ENCODE data around the gene ZIK1.

ZIK1 gene

DNA sequence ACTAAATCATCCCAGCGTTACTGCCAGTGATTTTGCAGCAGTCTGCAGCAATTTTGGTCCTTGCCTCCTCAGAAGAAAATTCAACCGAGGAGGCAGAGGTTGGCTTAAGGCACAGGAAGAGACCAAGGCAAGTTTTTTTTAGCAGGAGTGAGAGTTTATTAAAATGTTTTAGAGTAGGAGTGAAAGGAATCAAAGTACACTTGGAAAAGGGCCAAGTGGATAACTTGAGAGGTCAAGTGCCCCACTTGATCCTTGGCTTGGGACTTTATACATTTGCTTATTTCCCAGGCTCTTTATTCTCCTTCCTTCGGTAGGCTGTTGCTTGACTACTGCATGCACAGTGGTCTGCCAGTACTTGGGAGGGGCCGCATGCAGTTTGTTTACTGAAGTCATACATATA, 27.2 kb downstream of the ZIK1 start:
- DNase-seq (ENCODE audit: low read depth): no peak

DNA sequence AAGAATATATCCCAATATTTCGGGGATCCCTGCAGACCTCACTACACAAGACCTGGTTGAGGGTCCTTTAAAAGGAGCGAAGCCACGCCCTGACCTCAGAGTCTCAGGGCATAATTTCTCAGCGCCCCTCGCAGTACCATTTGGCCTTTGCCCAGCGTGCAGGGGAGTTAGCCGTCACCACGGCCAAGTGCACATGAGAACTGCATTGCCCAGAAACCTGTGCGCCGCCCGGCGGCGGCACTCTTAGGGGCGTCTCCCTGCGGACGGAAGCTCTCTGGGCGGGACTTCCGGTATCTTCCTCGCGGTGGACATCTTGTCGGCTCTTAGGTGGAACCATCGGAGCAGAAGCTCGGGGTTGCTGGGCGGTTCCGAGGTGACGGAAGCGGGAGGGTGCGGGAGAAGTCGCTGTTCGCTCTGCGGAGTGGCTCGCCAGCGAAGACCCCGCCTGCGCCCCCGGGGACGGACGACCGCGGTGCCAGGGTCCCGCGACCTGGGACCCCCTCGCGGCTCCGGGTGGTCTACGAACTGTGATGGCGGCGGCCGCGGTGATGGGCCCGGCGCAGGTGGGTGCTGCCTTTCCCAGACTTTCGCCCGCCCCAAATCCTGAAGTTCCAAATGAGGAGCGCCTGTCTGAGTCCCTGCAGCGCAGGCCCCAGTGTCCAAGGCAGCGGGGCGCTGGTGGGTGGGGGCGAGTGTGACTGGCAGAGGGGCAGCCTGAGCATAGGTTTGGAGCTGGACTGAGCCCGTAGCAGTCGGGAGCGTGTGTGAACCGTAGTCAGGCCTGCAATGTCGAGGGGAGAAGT, 30.2 kb downstream of the ZIK1 start, which contains the start of gene ZNF134:
Gene ZNF134, plus strand, starts transcription at position 302 of the 803 bp plus-strand sequence. CDS start 5,227 bp downstream, outside the sequence.
- peak; percentile 92 for DNase-seq (ENCODE audit: low read depth)

GRCh38 chr19:57615346-57615745, 31.4 kb downstream of the ZIK1 start:
- DNase-seq (ENCODE audit: low read depth): no peak

DNA sequence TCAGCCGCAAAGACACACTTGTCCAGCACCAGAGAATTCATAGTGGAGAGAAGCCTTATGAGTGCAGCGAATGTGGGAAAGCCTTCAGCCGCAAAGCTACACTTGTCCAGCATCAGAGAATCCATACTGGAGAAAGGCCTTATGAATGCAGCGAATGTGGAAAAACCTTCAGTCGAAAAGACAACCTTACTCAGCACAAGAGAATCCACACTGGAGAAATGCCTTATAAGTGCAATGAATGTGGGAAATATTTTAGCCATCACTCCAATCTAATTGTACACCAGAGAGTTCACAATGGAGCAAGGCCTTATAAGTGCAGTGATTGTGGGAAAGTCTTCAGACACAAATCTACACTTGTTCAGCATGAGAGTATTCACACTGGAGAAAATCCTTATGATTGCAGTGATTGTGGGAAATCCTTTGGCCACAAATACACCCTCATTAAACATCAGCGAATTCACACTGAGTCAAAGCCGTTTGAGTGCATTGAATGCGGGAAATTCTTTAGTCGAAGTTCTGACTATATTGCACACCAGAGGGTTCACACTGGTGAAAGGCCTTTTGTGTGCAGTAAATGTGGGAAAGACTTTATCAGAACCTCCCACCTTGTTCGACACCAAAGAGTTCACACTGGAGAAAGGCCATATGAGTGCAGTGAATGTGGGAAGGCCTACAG, 36.9 kb downstream of the ZIK1 start:
- peak; percentile 24 for DNase-seq (ENCODE audit: low read depth)

GRCh38 chr19:57623091-57623490, 39.1 kb downstream of the ZIK1 start:
- no peak for DNase-seq (ENCODE audit: low read depth)

DNA sequence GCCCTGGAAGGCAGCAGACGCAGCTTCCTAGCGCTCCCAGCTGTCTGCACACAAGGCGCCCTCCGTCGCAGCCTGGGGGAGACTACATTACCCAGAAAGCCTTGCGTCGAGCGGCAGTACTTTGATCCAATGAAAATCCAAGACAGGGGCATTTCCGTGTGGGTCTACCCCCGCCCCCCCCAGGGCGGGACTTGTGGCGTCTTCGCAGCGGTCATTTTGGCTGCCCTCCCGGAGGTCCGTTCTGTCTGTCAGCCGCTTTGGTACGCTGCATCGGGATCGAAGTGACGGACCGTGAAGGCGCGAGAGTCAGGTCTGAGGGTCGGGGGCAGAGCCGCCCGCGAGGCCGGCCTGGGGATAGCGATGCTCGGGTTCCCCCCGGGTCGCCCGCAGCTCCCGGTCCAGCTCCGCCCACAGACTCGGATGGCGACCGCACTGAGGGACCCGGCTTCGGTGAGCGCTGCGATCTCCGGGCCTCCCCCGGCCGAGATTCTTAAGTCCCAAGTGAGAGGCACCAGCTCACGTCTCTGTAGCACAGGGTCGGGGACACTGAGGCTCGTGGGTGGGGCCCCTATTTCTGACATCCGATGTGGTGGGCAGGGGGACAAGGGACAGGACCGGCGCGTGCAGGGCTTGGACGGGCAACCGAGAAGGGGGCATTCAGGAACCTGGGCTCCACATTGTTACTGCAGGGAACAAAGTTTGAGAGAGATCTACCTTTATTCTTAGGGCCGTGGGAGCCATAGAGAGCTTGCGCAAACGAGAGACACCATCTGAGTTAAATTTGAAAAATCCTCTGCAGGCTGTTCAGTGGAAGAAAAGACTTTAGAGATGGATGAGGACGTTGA, 49.3 kb downstream of the ZIK1 start, which contains the start of gene ZNF211:
Gene ZNF211, plus strand, starts transcription at position 182 of the 845 bp plus-strand sequence. Its CDS starts 179 bp downstream, at position 361.
- peak; percentile 95 for DNase-seq (ENCODE audit: low read depth)

GRCh38 chr19:57633832-57634131, 49.8 kb downstream of the ZIK1 start:
- DNase-seq (ENCODE audit: low read depth): no peak

- DNase-seq (ENCODE audit: low read depth): no peak
Observed at GRCh38 chr19:57637379-57637778, 53.4 kb downstream of the ZIK1 start.

GRCh38 chr19:57641715-57642234, 57.8 kb downstream of the ZIK1 start:
- no peak for DNase-seq (ENCODE audit: low read depth)

DNA sequence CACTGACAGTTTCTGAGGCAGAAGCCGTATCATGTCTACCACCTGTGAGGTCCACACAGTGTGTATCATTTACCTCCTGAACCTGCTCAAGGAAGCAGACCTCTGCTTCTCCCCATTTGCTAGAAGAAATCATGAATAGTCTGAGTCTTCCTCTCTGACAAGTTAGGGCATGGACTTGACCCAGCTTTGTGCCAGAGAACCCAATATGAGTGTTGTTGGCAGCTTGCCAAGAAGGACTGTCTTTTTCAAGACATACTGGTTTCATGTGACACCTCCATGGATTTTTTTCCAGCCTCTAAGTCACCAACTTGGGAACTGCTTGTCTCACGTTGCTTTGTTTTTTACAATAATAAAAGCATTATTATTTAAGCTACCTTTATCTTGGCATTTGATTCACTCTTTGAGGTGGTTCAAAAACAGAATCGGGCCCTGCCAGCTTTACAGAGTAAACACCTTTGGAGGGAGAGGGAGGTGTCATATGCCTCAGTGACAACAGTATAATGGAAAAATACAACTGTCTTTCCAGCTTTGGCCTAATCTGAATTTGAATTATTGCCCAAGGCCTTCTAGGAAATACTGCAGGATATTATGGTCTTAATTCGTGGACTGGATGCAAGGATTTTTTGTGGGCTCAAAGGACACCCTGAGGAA, 58.6 kb downstream of the ZIK1 start:
- DNase-seq (ENCODE audit: low read depth): no peak
